Naive thymus-derived CD4-positive, alpha-beta T cell (primary cell): ENCODE data around the gene POLDIP3. TPM values are rescaled to one million over a fixed set of nuclear protein-coding genes. Genes with fewer than 3 reads are reported as not detected.

Source experiments
- ATAC-seq: fragments of 150-1000 bp; cut with Tn5 transposase; 2 replicates; pipeline ENCODE4 v1.10.0; 2021; ENCODE audit warnings: mild to moderate bottlenecking, moderate library complexity
- CTCF ChIA-PET: fragments of 350-600 bp; sonication (Branson Sonifier 250); formaldehyde crosslinking; loops from one replicate; lab custom pipeline; 2021; ENCODE audit warnings: antibody characterized with exemption; lab: Charles Lee
- POLR2A ChIA-PET: fragments of 350-600 bp; sonication (Branson Sonifier 250); formaldehyde crosslinking; loops from one replicate; lab custom pipeline; 2021; ENCODE audit warnings: antibody characterized with exemption, inconsistent platforms; lab: Charles Lee
- DNase-seq, 9 donors: peaks; one replicate each; pipeline versions ENCODE4 v3.0.0 to v3.0.0-alpha.2; 2020 to 2022; ENCODE audit warnings: mixed read lengths in 1 of 9
- H3K27ac ChIP-seq: one replicate; pipeline ENCODE4 v1.7.0; 2013; ENCODE audit warnings: mild to moderate bottlenecking, low read depth, low read length, moderate library complexity
- H3K27me3 ChIP-seq, 2 donors: one replicate each; pipeline ENCODE4 v1.7.0; 2013; ENCODE audit warnings: low read length in 2 of 2, mild to moderate bottlenecking in 2 of 2, moderate library complexity in 2 of 2; ENCODE audit not compliant: control insufficient read depth in 2 of 2, insufficient read depth in 2 of 2
- H3K36me3 ChIP-seq, 3 experiments: 1 replicate in 2 of 3; 2 replicates in 1 of 3; pipeline ENCODE4 v1.7.0; 2013; ENCODE audit warnings: low read length in 3 of 3, mild to moderate bottlenecking in 3 of 3, moderate library complexity in 1 of 3; ENCODE audit not compliant: insufficient read depth in 3 of 3, control insufficient read depth in 2 of 3
- H3K4me1 ChIP-seq, 2 donors: one replicate each; pipeline ENCODE4 v1.7.0; 2013; ENCODE audit warnings: low read length in 2 of 2, mild to moderate bottlenecking in 2 of 2, moderate library complexity in 1 of 2; ENCODE audit not compliant: control insufficient read depth in 2 of 2, insufficient read depth in 2 of 2
- H3K4me3 ChIP-seq: 2 replicates; pipeline ENCODE4 v1.7.0; 2013; ENCODE audit warnings: mild to moderate bottlenecking, low read length
- H3K9me3 ChIP-seq, 3 experiments: 1 replicate in 2 of 3; 2 replicates in 1 of 3; pipeline ENCODE4 v1.7.0; 2013; ENCODE audit warnings: low read length in 3 of 3; ENCODE audit not compliant: control insufficient read depth in 2 of 3
- H3K27ac Mint-ChIP-seq, 9 donors: one replicate each; pipeline ENCODE4 v1.8.0; 2020 to 2022; ENCODE audit warnings: mixed read lengths in 9 of 9, mild to moderate bottlenecking in 8 of 9, moderate library complexity in 5 of 9, inconsistent platforms in 2 of 9
- H3K27me3 Mint-ChIP-seq, 5 donors: one replicate each; pipeline ENCODE4 v1.8.0; 2021 to 2022; ENCODE audit warnings: mixed read lengths in 5 of 5, mild to moderate bottlenecking in 1 of 5
- H3K36me3 Mint-ChIP-seq, 5 donors: one replicate each; pipeline ENCODE4 v1.8.0; 2020 to 2022; ENCODE audit warnings: mixed read lengths in 5 of 5, mild to moderate bottlenecking in 3 of 5, inconsistent platforms in 1 of 5
- H3K4me1 Mint-ChIP-seq, 7 donors: one replicate each; pipeline ENCODE4 v1.8.0; 2020 to 2022; ENCODE audit warnings: mixed read lengths in 7 of 7, mild to moderate bottlenecking in 3 of 7, inconsistent platforms in 1 of 7
- H3K4me3 Mint-ChIP-seq, 10 donors: one replicate each; pipeline ENCODE4 v1.8.0; 2020 to 2022; ENCODE audit warnings: mild to moderate bottlenecking in 10 of 10, mixed read lengths in 10 of 10, moderate library complexity in 6 of 10, inconsistent platforms in 2 of 10
- H3K9me3 Mint-ChIP-seq, 11 donors: one replicate each; pipeline ENCODE4 v1.8.0; 2020 to 2022; ENCODE audit warnings: mixed read lengths in 11 of 11, mild to moderate bottlenecking in 4 of 11, inconsistent platforms in 1 of 11, moderate library complexity in 1 of 11
- intact Hi-C, 2 donors: fragments of 100-400 bp; cut with micrococcal nuclease; formaldehyde crosslinking; loops; one replicate each; pipeline ENCODE4 v1.15.1; 2023
- polyA plus RNA-seq, 2 donors: library from polyadenylated mRNA; unstranded; fragments of 300-500 nt; fragmentation: Illumina TruSeq; gene quantifications; one replicate each; pipeline ENCODE4 v1.2.3, GENCODE V29; 2021
- total RNA-seq, 6 experiments: library from RNA in 5 of 6; stranded (reverse) in 5 of 6; gene quantifications; 1 replicate in 5 of 6; 2 replicates in 1 of 6; pipeline ENCODE4 v1.2.3 and lab custom pipeline; 2021 to 2026

POLDIP3 gene
- total and polyA plus RNA-seq, 7 experiments from 2014 or later, result 60.7 to 109 (median 75.2) TPM

GRCh38 chr22:42601879-42602465 lies 12.7 kb downstream of the POLDIP3 start:
- peaks cover 28 to 81% (median 30%) of the 10 kb centered on the region in 3 experiments for H3K36me3 ChIP-seq
- Mint-ChIP-seq H3K27me3 (no peaks in the 10 kb centered on the region), H3K4me1 (peaks cover 8 to 56% (median 36%) of the 10 kb centered on the region in 7 donors), H3K4me3 (no peak overlapping the region), H3K27ac (peak overlapping the region in 2 of 9 donors; percentile 39 to 63), H3K9me3 (no peaks in the 10 kb centered on the region), H3K36me3 (peaks cover 4 to 41% (median 20%) of the 10 kb centered on the region in 5 donors)
- POLR2A ChIA-PET, result no interaction called here
- CTCF ChIA-PET, result no interaction called here
- H3K27ac ChIP-seq, result no peak overlapping the region
- H3K4me3 ChIP-seq, result no peak overlapping the region
- DNase-seq (no peak), ATAC-seq (no peak)
- peaks cover 0 to 3% of the 10 kb centered on the region in 2 donors for H3K4me1 ChIP-seq
- intact Hi-C loops, result no loop called here
- H3K27me3 ChIP-seq, result no peaks in the 10 kb centered on the region
- H3K9me3 ChIP-seq, result no peaks in the 10 kb centered on the region

DNA sequence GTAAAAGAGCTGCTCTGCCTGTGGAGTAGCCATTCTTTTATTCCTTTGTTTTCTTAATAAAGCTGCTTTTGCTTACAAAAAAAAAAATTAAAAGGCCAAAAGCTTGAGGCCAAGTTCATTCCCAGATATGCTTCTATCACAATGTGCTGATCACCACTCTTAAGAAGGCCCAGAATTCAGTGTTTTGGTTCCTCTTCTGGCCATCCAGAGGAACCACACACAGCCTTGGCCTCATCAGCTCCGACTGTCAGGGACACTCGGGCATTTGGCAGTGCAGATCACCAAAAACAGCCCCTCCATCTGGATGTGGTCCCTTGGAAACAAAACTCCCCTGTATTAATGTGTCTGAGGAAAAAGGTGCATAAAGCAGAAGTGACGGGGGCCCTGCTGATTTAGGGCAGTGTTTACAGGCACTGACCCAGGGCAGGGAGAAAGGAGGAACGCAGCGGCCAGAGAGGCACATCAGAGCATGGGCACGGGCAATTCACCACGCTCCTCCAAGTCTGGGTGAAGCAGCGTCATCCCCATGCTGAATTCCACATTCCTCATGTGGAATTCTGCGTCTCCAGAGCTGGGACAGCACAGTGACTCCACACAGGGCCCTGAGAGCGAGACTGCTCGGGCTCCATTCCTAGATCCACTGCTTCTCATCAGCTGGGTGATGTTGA lies 17.7 kb downstream of the POLDIP3 start:
- no peak overlapping the region for H3K27ac ChIP-seq
- H3K27me3 ChIP-seq, result no peaks in the 10 kb centered on the region
- no peak for DNase-seq
- peaks cover 8 to 41% (median 22%) of the 10 kb centered on the region in 5 donors for H3K36me3 Mint-ChIP-seq
- no peaks in the 10 kb centered on the region for H3K27me3 Mint-ChIP-seq
- H3K27ac Mint-ChIP-seq, result peak overlapping the region in 1 of 9 donors; percentile 32
- H3K9me3 Mint-ChIP-seq, result no peaks in the 10 kb centered on the region
- no peaks in the 10 kb centered on the region for H3K9me3 ChIP-seq
- POLR2A ChIA-PET, result interaction anchor here (1.7 kb wide), 2 partner anchors 12 to 18 kb away, joined by 3 to 5 read pairs; partner anchors contain the start of gene POLDIP3
- no peak overlapping the region for H3K4me3 Mint-ChIP-seq
- CTCF ChIA-PET, result interaction anchor here (0.6 kb wide), 1 partner anchor 15 kb away, joined by 10 read pairs; no protein-coding TSS in a partner anchor
- peaks cover 2 to 11% (median 7%) of the 10 kb centered on the region in 7 donors for H3K4me1 Mint-ChIP-seq
- intact Hi-C loops, result no loop called here
- ATAC-seq, result no peak
- no peaks in the 10 kb centered on the region for H3K4me1 ChIP-seq
- peaks cover 39 to 95% (median 43%) of the 10 kb centered on the region in 3 experiments for H3K36me3 ChIP-seq
- H3K4me3 ChIP-seq, result no peak overlapping the region

- no peak overlapping the region for H3K27ac Mint-ChIP-seq
- no peaks in the 10 kb centered on the region for H3K4me1 ChIP-seq
- H3K27me3 ChIP-seq, result no peaks in the 10 kb centered on the region
- H3K4me3 ChIP-seq, result no peak overlapping the region
- POLR2A ChIA-PET, result interaction anchor here (1.7 kb wide), 1 partner anchor 12 kb away, joined by 3 read pairs; no protein-coding TSS in a partner anchor
- H3K36me3 Mint-ChIP-seq, result peaks cover 4 to 39% (median 18%) of the 10 kb centered on the region in 5 donors
- no peak overlapping the region for H3K27ac ChIP-seq
- CTCF ChIA-PET, result interaction anchor here (0.6 kb wide), 1 partner anchor 14 kb away, joined by 10 read pairs; no protein-coding TSS in a partner anchor
- H3K9me3 ChIP-seq, result no peaks in the 10 kb centered on the region
- H3K9me3 Mint-ChIP-seq, result no peaks in the 10 kb centered on the region
- no peak for ATAC-seq
- intact Hi-C loops, result no loop called here
- peaks cover 36 to 97% (median 40%) of the 10 kb centered on the region in 3 experiments for H3K36me3 ChIP-seq
- DNase-seq, result no peak
- peaks cover 0 to 7% (median 3%) of the 10 kb centered on the region in 7 donors for H3K4me1 Mint-ChIP-seq
- H3K27me3 Mint-ChIP-seq, result no peaks in the 10 kb centered on the region
- H3K4me3 Mint-ChIP-seq, result no peak overlapping the region
Measured at GRCh38 chr22:42596336-42596735, 18.3 kb downstream of the POLDIP3 start.

DNA sequence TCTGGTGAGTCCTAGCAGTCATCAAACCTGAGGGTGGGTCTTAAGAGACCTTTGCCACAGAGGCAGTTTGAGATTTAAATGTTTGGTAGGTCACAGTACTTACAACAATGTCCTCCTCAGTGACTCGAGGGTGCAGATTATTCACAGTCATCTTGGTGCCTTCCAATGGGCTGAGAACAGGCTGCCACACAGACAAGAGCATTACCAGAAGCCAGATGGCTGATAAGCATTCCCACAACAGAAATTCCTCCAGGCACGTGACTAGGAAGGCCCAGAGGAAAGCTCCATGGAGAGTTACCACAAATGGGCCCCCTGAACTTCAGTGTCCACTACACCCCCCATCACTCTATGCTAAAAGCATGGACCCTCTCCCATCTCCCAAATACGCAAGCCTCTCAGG lies 19.2 kb downstream of the POLDIP3 start:
- Histone ChIP-seq H3K27ac (no peak overlapping the region), H3K9me3 (no peaks in the 10 kb centered on the region), H3K27me3 (no peaks in the 10 kb centered on the region), H3K4me1 (no peaks in the 10 kb centered on the region), H3K4me3 (no peak overlapping the region), H3K36me3 (peaks cover 36 to 94% (median 40%) of the 10 kb centered on the region in 3 experiments)
- intact Hi-C loops, result no loop called here
- DNase-seq (no peak), ATAC-seq (no peak)
- H3K36me3 Mint-ChIP-seq, result peaks cover 4 to 39% (median 18%) of the 10 kb centered on the region in 5 donors
- ChIA-PET CTCF (no interaction called here), POLR2A (interaction anchor here (1.7 kb wide), 1 partner anchor 13 kb away, joined by 3 read pairs; no protein-coding TSS in a partner anchor)
- peaks cover 0 to 7% (median 3%) of the 10 kb centered on the region in 7 donors for H3K4me1 Mint-ChIP-seq
- H3K4me3 Mint-ChIP-seq, result no peak overlapping the region
- no peaks in the 10 kb centered on the region for H3K9me3 Mint-ChIP-seq
- H3K27me3 Mint-ChIP-seq, result no peaks in the 10 kb centered on the region
- H3K27ac Mint-ChIP-seq, result peak overlapping the region in 1 of 9 donors; percentile 21

- no peak overlapping the region for H3K27ac ChIP-seq
- Mint-ChIP-seq H3K4me3 (no peak overlapping the region), H3K27ac (no peak overlapping the region), H3K4me1 (peaks cover 0 to 3% (median 0%) of the 10 kb centered on the region in 7 donors), H3K36me3 (peaks cover 4 to 27% (median 16%) of the 10 kb centered on the region in 5 donors), H3K27me3 (no peaks in the 10 kb centered on the region), H3K9me3 (no peaks in the 10 kb centered on the region)
- no peaks in the 10 kb centered on the region for H3K4me1 ChIP-seq
- H3K9me3 ChIP-seq, result no peaks in the 10 kb centered on the region
- H3K4me3 ChIP-seq, result no peak overlapping the region
- DNase-seq (no peak), ATAC-seq (no peak)
- peaks cover 30 to 92% (median 31%) of the 10 kb centered on the region in 3 experiments for H3K36me3 ChIP-seq
- intact Hi-C loops, result no loop called here
- POLR2A ChIA-PET, result no interaction called here
- CTCF ChIA-PET, result no interaction called here
- no peaks in the 10 kb centered on the region for H3K27me3 ChIP-seq
Measured at GRCh38 chr22:42591987-42592386, 22.7 kb downstream of the POLDIP3 start.

- Mint-ChIP-seq H3K27ac (peak overlapping the region in 1 of 9 donors; percentile 42), H3K27me3 (no peaks in the 10 kb centered on the region), H3K9me3 (no peaks in the 10 kb centered on the region), H3K4me1 (peaks cover 0 to 9% (median 0%) of the 10 kb centered on the region in 7 donors), H3K36me3 (peaks cover 4 to 32% (median 13%) of the 10 kb centered on the region in 5 donors), H3K4me3 (no peak overlapping the region)
- H3K27me3 ChIP-seq, result no peaks in the 10 kb centered on the region
- H3K4me1 ChIP-seq, result no peaks in the 10 kb centered on the region
- ChIA-PET CTCF (no interaction called here), POLR2A (no interaction called here)
- no peaks in the 10 kb centered on the region for H3K9me3 ChIP-seq
- intact Hi-C loops, result no loop called here
- H3K36me3 ChIP-seq, result peaks cover 12 to 84% (median 19%) of the 10 kb centered on the region in 3 experiments
- ATAC-seq (peak; percentile 42), DNase-seq (no peak)
- H3K4me3 ChIP-seq, result no peak overlapping the region
- H3K27ac ChIP-seq, result no peak overlapping the region
Measured at GRCh38 chr22:42587588-42588175, 27.0 kb downstream of the POLDIP3 start.
